Measurements from ENCODE around the gene DNAJC18.
A peak's percentile ranks its signal among the peaks of the same experiment; 100 is the strongest.
"Not testable (repeated sequence)": the region's sequence is repeated elsewhere in the genome, so short reads cannot be mapped to it uniquely, and the experiment has no call there.

Gene DNAJC18

DNA sequence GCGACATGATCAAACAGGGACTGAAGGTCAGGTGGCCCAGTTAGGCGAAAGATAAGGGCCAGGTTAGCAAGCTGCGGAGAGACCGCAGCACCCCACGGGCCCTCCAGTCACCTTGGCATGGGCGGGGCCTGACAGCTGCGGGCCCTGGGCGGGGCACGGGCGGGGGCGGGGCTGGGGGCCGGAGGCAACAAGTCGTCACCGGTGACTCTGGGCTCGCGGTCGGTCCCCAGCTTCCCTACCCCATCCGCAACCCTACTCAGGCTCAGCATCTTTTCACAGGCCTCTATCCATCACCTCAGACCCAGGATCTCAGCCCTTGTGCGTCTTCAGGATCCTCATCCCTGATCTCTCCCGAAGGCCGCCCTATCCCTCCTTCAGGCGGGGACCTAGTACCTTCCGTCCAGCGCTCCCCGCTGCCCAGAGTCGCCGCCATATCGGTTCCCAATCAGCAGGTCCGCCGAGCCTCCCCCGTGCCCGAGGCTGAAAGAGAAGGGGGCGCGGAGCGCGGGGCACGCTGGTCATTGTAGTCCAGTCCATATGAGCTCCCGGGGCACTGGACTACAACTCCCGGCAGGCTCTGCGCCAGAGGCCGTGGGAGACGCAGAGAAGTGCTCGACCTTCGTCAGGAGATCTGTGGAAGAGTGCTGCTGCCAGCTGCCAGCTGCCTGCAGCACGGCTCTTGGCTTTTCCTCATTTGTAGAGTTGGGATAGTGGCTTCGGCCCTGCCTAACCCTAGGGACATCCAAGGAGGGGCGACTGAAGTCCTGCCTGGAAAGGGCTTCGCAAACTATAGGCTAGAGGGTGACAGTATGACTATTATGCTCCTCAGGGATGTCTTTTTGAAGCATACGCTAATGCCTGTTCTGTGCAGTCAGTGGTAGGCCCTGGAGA, at the start of gene DNAJC18:
Gene DNAJC18, minus strand, starts transcription at position 513 of the 891 bp plus-strand sequence. Its CDS starts 80 bp downstream, at position 433.
- peak; percentile 96 for DNase-seq (ENCODE audit: low spot score)

DNA sequence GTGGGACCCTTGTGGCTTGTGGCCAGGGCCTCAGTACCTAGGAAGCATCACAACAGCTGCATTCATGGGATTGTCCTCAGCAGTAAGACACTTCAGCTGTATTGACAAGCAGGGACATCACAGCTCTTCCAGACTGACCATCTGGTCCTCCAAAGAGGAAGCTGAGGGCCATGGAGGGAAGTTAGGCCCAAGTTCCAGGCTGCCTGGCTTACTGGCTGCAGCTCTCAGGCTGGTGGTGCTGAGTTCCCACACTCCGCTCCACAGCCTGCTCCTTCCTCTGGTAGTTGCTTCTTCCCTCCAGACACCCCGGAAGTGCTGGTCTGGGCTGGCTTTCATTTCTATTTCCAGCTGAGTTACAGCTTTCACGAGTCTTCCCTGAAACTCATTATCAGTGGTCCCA, 48.9 kb upstream of the DNAJC18 start:
- DNase-seq (ENCODE audit: low spot score), result no peak

GRCh38 chr5:139486201-139486600, 46.9 kb upstream of the DNAJC18 start:
- peak; percentile 66 for DNase-seq (ENCODE audit: low spot score)

GRCh38 chr5:139482890-139483208, 43.5 kb upstream of the DNAJC18 start:
- not testable (repeated sequence) for DNase-seq (ENCODE audit: low spot score)

DNA sequence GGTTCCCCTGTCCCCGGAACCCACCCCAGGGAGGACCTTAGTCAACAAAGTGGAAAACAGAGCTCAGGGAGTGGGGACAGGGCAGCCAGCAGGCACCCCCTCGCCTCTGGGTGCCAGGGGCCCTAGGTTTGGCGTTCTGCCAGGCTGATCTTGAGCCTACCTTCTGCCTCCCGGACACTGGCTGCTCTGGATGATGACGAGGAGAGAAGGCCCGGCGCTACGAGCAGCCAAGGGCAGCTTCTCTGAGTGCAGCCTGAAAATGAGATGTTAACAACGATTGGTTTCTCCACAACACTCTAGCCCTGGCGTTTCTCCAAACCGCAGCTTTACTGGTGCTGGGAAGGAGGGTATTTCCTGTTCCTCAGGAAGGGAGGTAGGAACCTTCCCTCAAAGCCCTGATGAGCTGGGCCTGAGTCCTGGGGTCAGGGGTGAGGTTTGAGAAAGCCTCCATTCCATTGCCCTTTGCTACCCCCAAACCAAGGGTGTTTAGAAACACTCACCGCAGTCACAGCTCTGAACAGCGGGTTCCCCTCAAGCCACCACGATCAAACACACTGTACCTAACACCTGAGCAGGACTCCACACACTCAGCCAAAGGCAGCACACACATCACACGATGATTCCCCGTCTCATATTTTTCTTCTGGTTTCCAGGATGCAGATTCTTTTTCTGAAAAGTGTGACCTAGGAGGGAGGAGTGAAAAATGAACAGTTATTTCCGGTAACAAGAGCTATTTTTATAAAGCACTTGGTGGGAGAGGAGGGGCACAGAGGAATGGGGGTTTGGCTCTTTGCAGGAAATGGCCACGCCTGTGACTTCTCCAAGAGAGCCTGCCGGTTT, 42.9 kb upstream of the DNAJC18 start, which contains the start of gene STING1:
Gene STING1, minus strand, starts transcription at position 709 of the 840 bp plus-strand sequence. CDS start 1,054 bp downstream, outside the sequence.
- no peak for DNase-seq (ENCODE audit: low spot score)

DNA sequence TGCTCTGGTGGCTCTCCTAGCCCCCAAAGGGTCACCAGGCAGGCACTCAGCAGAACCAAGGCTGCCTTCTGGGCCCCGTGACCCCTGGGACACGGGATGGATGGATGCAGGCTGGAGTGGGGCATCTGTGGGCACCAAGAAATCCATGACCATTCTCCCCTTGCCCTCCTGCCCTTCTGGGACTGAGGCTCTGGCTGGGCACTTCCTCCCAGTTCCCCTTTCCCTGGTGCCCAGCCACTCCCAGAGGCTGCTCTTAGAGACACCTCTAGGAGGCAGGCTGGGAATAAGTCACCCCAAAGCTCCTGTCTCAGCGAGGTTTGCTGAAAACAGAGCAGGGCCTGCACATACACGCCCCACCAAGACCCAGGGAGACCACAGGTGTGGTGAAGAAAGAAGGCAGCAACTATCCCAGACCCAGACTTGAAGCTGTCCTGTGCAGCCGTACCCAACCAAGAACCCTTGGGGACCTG, 42.3 kb upstream of the DNAJC18 start:
- DNase-seq (ENCODE audit: low spot score), result no peak

DNA sequence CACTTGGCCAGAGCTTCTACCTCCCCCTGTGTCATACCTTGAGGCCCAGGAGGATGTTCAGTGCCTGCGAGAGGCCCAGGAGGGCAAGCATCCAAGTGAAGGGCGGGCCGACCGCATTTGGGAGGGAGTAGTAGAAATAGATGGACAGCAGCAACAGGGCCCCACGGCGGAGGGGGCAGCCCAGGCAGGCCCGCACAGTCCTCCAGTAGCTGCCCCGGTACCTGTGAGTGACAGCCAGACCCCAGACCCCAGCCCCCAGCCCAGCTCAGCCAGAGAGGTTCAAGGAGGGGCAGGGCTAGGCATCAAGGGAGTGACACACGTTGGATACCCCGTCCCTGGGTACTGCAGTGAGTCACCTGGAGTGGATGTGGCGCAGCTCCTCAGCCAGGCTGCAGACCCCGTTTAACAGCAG, 41.8 kb upstream of the DNAJC18 start:
- no peak for DNase-seq (ENCODE audit: low spot score)

- not testable (repeated sequence) for DNase-seq (ENCODE audit: low spot score)
Measured at GRCh38 chr5:139479729-139480128, 40.4 kb upstream of the DNAJC18 start.

DNA sequence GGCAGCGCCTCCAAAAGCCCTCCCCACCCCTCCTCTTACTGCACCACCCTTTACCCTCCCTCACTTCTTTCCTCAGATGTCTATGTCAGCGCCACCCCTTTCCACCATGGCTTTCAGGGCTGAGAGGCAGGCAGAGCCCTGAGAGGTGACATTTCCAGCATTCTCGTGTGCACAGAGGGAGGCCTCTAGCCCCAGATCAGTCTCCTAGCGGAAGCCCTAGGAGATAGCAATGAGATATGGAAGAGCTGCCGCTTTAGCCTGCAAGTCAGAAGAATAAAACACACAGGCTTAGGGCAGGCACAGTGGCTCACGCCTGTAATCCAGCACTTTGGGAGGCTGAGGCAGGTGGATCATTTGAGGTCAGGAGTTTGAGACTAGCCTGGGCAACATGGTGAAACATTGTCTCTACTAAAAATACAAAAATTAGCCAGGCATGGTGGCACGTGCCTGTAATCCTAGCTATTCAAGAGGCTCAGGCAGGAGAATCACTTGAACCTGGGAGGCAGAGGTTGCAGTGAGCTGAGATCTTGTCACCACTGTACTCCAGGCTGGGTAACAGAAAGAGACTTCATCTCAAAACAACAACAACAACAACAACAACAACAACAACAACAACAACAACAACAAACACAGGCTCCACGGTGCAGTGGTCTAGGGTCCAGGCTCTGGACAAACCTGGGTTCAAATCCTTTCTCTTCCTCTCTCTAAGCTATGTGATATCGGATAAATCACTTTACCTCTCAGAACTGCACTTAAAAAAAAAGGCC, 39.5 kb upstream of the DNAJC18 start:
- not testable (repeated sequence) for DNase-seq (ENCODE audit: low spot score)

DNA sequence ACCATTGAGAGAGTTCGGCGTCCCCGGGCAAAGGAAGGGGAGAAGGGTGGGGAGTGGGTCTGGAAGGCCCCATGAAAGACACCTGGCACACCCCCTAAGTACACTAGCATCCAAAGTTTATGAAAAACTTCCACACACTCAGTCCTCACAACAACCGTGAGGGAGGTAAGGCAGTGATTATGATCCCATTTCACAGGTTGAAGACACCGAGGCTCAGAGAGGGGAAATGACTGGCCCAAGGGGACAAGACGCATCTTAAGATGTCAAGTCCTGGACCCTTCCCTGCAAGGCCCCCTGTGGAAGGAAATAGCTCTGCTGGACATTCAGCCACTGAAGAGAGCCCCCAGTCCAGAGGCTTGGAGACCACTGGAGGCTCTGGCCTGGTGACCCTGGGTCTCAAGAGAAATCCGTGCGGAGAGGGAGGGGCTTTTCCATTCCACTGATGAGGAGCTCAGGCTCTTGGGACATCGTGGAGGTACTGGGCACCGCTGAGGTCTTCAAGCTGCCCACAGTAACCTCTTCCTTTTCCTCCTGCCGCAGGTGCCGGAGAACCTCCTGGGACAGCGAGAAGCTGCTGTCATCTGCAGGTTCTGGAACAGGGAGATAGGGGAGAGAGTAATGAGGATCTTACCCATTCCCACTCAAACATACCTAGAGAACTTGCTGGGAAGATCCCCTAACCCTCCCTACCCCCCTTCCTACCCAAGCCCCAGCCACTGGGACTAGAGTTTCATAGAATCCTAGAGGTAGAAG, 36.7 kb upstream of the DNAJC18 start:
- no peak for DNase-seq (ENCODE audit: low spot score)

DNA sequence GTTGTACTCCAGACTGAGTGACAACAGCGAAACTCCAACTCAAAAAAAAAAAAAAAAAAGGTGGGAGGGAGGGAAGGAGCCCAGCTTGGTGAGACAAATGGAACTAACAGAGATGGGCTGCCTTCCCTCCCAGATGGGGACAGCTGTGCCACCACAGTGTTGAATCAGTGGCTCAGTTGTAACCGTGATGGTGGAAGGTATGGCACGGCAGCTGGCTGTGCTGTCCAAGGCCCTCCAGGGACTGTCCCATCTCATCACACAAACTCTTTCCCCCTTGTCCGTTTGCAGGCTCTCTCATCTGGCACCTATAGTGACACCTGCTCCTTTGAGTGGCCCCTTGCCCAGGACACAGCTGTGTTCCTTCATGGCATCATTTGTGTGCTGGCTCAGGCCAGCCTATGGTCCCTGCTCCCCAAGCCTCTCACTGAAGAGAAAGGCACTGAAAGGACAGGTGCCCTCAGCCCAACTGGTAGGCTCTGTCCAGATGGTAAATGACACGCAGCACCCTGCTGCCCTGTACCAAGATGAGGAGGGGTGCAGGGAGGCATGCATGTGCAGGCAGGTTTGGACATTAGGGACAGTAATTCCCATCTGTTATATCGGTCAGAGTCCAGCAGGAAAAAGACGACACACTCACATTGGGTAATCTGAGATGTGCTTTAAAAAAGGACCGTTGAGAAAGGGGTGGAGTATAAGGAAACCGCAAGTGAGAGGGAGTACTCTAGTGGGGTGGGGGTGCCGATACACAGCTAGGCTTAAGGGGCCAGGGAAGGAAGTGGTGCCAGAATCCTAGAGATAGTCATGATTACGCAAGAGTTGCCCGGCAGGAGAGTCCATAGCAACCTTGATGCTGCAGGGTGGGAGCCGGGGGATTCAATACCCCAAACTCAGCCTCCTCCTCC, 35.8 kb upstream of the DNAJC18 start:
- no peak for DNase-seq (ENCODE audit: low spot score)

- no peak for DNase-seq (ENCODE audit: low spot score)
Measured at GRCh38 chr5:139473565-139473964, 34.2 kb upstream of the DNAJC18 start.

GRCh38 chr5:139473105-139473504, 33.8 kb upstream of the DNAJC18 start:
- peak; percentile 82 for DNase-seq (ENCODE audit: low spot score)

GRCh38 chr5:139472386-139473030, 33.2 kb upstream of the DNAJC18 start:
- DNase-seq (ENCODE audit: low spot score), result no peak

DNA sequence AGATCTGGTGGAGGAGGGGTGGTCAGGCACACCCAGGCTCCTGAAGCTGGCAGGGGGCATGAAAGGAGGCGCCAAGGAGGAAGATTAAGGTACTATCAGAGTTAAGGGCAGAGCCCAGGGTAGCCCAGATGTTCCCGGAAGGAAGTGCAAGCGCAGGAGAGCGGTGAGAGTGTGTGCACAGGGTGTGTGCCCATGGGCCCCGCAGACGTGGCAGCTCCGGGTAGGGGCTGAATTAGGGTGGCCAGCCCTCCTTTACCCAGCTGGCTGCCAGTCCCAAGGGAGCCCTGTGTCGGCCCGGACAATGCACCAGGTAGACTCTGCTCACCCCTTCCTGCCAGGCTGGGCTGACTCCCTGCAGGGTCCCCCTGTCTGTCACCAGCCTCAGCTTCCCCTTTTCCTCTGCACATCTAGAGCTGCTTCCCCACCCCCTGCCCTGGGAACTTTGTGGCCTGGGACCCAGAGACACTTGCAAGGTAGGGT, 31.5 kb upstream of the DNAJC18 start, which contains the start of gene SMIM33:
Gene SMIM33, plus strand, starts transcription at position 184 of the 480 bp plus-strand sequence. Its CDS starts 118 bp downstream, at position 302.
- no peak for DNase-seq (ENCODE audit: low spot score)

GRCh38 chr5:139468421-139468931, 29.2 kb upstream of the DNAJC18 start:
- no peak for DNase-seq (ENCODE audit: low spot score)

GRCh38 chr5:139462586-139463276, 23.4 kb upstream of the DNAJC18 start, which contains the start of gene ECSCR:
Gene ECSCR (minus strand): TSS chr5:139462743. CDS start chr5:139462670, 73 bp downstream.
- no peak for DNase-seq (ENCODE audit: low spot score)

DNA sequence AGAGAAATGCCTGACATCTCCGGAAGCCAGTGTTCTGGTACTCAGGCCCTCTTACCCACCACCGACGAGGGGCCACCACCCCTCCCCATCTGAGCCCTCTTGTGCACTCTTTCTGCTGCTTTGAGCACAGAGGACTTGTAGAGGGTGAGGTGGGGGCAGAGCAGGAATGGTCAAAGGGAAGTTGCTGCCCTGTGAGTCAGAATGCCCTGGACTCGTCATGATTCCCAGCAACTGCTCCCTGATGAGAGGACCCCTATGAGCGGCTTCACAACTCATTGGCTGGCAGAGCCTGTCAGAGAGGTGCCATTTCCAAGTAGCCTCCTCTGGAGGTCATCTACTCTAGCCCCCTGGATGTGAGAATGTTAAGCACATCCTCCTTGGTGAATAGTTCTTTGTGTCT, 22.4 kb upstream of the DNAJC18 start:
- no peak for DNase-seq (ENCODE audit: low spot score)
